ENCODE data around the gene ANKRD45. TPM values are rescaled to one million over a fixed set of nuclear protein-coding genes. Genes with fewer than 3 reads are reported as not detected.

The ANKRD45 gene
- total RNA-seq, 1 experiment from 2014 or later: 2.2 TPM

DNA sequence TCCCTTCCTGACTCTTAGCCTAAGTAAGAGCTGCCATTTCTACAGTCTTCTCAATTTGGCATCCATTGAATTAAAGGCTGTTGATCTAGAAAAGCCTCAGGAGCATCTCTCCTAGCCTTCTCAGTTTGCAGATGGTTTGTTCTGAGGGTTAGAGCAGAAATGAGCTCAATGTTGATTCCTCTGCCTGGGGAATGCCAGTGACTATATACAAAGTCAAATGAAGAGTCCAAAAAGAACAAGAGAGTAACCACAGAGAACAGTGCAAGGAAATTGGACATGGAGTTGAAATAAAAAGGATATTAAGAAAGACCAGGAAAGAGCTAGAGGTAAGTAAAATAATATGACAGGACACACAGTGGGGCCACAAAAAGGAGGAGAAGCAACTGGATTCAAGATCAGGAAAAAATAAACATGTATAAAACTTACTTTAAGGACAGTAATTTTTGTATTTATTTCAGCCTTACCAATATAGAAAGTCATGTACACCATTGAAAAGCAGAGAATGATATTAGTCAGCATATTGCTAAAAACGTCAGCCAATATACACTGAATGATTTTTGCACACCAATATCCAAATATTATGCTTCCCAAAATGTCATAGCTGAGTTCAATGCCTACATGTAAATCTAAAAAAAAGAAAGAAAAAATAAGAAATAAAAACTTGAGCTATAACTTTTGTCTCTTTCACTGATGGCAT lies 88.1 kb downstream of the ANKRD45 start:
- no peak for DNase-seq (ENCODE audit: low spot score)
- POLR2A ChIA-PET: no interaction called here
- CTCF ChIA-PET: interaction anchor here (0.7 to 1.1 kb wide), 2 partner anchors 17 to 133 kb away, joined by 3 read pairs; partner anchors contain the start of gene KLHL20
- Mint-ChIP-seq H3K36me3 (no peaks in the 10 kb centered on the region), H3K4me3 (no peak overlapping the region), H3K27me3 (ENCODE audit: low read depth) (no peaks in the 10 kb centered on the region), H3K4me1 (peaks cover 3% of the 10 kb centered on the region), H3K27ac (no peak overlapping the region), H3K9me3 (0 out of 2 replicates have a peak, but pooled peaks cover 2% of the 10 kb centered on the region)
- no peak for ATAC-seq
- TF ChIP-seq ATF2 (CRISPR knock-in tag; IDR thresholded peaks at IDR 0.05; ENCODE audit: borderline replicate concordance, low read depth) (no peak), OVOL2 (CRISPR knock-in tag; IDR thresholded peaks at IDR 0.05; ENCODE audit: borderline replicate concordance) (no peak), MYBL2 (CRISPR knock-in tag; IDR thresholded peaks at IDR 0.05) (no peak), SOX15 (CRISPR knock-in tag; IDR thresholded peaks at IDR 0.05) (no peak), TEAD1 (CRISPR knock-in tag; IDR thresholded peaks at IDR 0.05) (no peak), JUN (CRISPR knock-in tag; IDR thresholded peaks at IDR 0.05) (no peak), GRHL2 (CRISPR knock-in tag; IDR thresholded peaks at IDR 0.05; ENCODE audit: insufficient replicate concordance, severe bottlenecking) (no peak), FOXP4 (CRISPR knock-in tag; IDR thresholded peaks at IDR 0.05) (no peak), SMAD3 (CRISPR knock-in tag; IDR thresholded peaks at IDR 0.05; ENCODE audit: borderline replicate concordance) (no peak), NR1H2 (CRISPR knock-in tag; IDR thresholded peaks at IDR 0.05) (no peak), NR2C2 (CRISPR knock-in tag; IDR thresholded peaks at IDR 0.05) (no peak), TEAD4 (CRISPR knock-in tag; IDR thresholded peaks at IDR 0.05) (no peak), ZBTB43 (CRISPR knock-in tag; IDR thresholded peaks at IDR 0.05) (no peak), TP53 (CRISPR knock-in tag; IDR thresholded peaks at IDR 0.05) (no peak)
- TF ChIP-seq, protein P1, sequence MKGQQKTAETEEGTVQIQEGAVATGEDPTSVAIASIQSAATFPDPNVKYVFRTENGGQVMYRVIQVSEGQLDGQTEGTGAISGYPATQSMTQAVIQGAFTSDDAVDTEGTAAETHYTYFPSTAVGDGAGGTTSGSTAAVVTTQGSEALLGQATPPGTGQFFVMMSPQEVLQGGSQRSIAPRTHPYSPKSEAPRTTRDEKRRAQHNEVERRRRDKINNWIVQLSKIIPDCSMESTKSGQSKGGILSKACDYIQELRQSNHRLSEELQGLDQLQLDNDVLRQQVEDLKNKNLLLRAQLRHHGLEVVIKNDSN (CRISPR knock-in tag; IDR thresholded peaks at IDR 0.05): no peak
- TF ChIP-seq, protein P2, sequence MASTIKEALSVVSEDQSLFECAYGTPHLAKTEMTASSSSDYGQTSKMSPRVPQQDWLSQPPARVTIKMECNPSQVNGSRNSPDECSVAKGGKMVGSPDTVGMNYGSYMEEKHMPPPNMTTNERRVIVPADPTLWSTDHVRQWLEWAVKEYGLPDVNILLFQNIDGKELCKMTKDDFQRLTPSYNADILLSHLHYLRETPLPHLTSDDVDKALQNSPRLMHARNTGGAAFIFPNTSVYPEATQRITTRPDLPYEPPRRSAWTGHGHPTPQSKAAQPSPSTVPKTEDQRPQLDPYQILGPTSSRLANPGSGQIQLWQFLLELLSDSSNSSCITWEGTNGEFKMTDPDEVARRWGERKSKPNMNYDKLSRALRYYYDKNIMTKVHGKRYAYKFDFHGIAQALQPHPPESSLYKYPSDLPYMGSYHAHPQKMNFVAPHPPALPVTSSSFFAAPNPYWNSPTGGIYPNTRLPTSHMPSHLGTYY (CRISPR knock-in tag; IDR thresholded peaks at IDR 0.05): no peak
- TF ChIP-seq, protein P3, sequence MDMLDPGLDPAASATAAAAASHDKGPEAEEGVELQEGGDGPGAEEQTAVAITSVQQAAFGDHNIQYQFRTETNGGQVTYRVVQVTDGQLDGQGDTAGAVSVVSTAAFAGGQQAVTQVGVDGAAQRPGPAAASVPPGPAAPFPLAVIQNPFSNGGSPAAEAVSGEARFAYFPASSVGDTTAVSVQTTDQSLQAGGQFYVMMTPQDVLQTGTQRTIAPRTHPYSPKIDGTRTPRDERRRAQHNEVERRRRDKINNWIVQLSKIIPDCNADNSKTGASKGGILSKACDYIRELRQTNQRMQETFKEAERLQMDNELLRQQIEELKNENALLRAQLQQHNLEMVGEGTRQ (CRISPR knock-in tag; IDR thresholded peaks at IDR 0.05): no peak

- CTCF ChIA-PET: interaction anchor here (1.1 kb wide), 1 partner anchor 134 kb away, joined by 3 read pairs; the partner anchor contains the start of gene KLHL20
- Mint-ChIP-seq H3K9me3 (no peaks in the 10 kb centered on the region), H3K27ac (no peak overlapping the region), H3K4me3 (no peak overlapping the region), H3K4me1 (peaks cover 3% of the 10 kb centered on the region), H3K27me3 (ENCODE audit: low read depth) (no peaks in the 10 kb centered on the region), H3K36me3 (no peaks in the 10 kb centered on the region)
- TF ChIP-seq, protein P4, sequence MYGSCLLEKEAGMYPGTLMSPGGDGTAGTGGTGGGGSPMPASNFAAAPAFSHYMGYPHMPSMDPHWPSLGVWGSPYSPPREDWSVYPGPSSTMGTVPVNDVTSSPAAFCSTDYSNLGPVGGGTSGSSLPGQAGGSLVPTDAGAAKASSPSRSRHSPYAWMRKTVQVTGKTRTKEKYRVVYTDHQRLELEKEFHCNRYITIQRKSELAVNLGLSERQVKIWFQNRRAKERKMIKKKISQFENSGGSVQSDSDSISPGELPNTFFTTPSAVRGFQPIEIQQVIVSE (CRISPR knock-in tag; IDR thresholded peaks at IDR 0.05; ENCODE audit: borderline replicate concordance): no peak
- TF ChIP-seq GRHL2 (CRISPR knock-in tag; IDR thresholded peaks at IDR 0.05; ENCODE audit: insufficient replicate concordance, severe bottlenecking): no peak
- TF ChIP-seq TCF7 (CRISPR knock-in tag; IDR thresholded peaks at IDR 0.05; ENCODE audit: low read depth): no peak
- no peak for TF ChIP-seq CBFB (CRISPR knock-in tag; IDR thresholded peaks at IDR 0.05; ENCODE audit: low read depth)
- TF ChIP-seq IRF1 (CRISPR knock-in tag; IDR thresholded peaks at IDR 0.05): no peak
- TF ChIP-seq, protein P5, sequence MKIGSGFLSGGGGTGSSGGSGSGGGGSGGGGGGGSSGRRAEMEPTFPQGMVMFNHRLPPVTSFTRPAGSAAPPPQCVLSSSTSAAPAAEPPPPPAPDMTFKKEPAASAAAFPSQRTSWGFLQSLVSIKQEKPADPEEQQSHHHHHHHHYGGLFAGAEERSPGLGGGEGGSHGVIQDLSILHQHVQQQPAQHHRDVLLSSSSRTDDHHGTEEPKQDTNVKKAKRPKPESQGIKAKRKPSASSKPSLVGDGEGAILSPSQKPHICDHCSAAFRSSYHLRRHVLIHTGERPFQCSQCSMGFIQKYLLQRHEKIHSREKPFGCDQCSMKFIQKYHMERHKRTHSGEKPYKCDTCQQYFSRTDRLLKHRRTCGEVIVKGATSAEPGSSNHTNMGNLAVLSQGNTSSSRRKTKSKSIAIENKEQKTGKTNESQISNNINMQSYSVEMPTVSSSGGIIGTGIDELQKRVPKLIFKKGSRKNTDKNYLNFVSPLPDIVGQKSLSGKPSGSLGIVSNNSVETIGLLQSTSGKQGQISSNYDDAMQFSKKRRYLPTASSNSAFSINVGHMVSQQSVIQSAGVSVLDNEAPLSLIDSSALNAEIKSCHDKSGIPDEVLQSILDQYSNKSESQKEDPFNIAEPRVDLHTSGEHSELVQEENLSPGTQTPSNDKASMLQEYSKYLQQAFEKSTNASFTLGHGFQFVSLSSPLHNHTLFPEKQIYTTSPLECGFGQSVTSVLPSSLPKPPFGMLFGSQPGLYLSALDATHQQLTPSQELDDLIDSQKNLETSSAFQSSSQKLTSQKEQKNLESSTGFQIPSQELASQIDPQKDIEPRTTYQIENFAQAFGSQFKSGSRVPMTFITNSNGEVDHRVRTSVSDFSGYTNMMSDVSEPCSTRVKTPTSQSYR (CRISPR knock-in tag; IDR thresholded peaks at IDR 0.05): no peak
- no peak for TF ChIP-seq EMX1 (CRISPR knock-in tag; IDR thresholded peaks at IDR 0.05)
- no peak for ATAC-seq
- POLR2A ChIA-PET: no interaction called here
- no peak for DNase-seq (ENCODE audit: low spot score)
These were observed 89.0 kb downstream of the ANKRD45 start for GRCh38 chr1:173580658-173581057.

Measured in WTC11 (cell line).